Astrocyte of the spinal cord (primary cell): Measurements from ENCODE around the gene PLXNB1.

ENCODE experiments used
- DNase-seq: peaks from one replicate; pipeline ENCODE4 v3.0.0; 2011; ENCODE audit warnings: low read depth, low spot score
- H3K4me3 ChIP-seq: 2 replicates; pipeline ENCODE4 v1.5.1; 2011; ENCODE audit warnings: low read depth, mild to moderate bottlenecking, low read length, moderate library complexity
- CTCF ChIP-seq: IDR thresholded peaks from 2 replicates; pipeline ENCODE4 v1.5.1; 2012; ENCODE audit warnings: low read depth, mild to moderate bottlenecking, low read length, inconsistent platforms
- in situ Hi-C: cut with HindIII; loops from 2 replicates; pipeline ENCODE4 v1.10.0; 2017; ENCODE audit warnings: low sequenced_read_pairs

Gene PLXNB1

GRCh38 chr3:48415251-48415953 is 14.5 kb downstream of the PLXNB1 start:
- no peak overlapping the region for H3K4me3 ChIP-seq
- TF ChIP-seq CTCF = peak; percentile 16
- in situ Hi-C loops = no loop called here
- no peak for DNase-seq

GRCh38 chr3:48414376-48415250 is 15.3 kb downstream of the PLXNB1 start:
- no peak for DNase-seq
- in situ Hi-C loops = no loop called here

GRCh38 chr3:48413611-48414010 is 16.3 kb downstream of the PLXNB1 start:
- no peak for TF ChIP-seq CTCF
- in situ Hi-C loops = no loop called here

More at GRCh38 chr3:48414376-48415250, 15.3 kb downstream of the PLXNB1 start:
- no peak for TF ChIP-seq CTCF
- no peak overlapping the region for H3K4me3 ChIP-seq

GRCh38 chr3:48413086-48413485 is 16.8 kb downstream of the PLXNB1 start:
- in situ Hi-C loops = no loop called here
- no peak overlapping the region for H3K4me3 ChIP-seq
- TF ChIP-seq CTCF = no peak
- DNase-seq = no peak

More at GRCh38 chr3:48413611-48414010, 16.3 kb downstream of the PLXNB1 start:
- no peak for DNase-seq
- no peak overlapping the region for H3K4me3 ChIP-seq

GRCh38 chr3:48412375-48413001 is 17.4 kb downstream of the PLXNB1 start:
- in situ Hi-C loops = no loop called here
- no peak for DNase-seq
- H3K4me3 ChIP-seq = no peak overlapping the region
- no peak for TF ChIP-seq CTCF

GRCh38 chr3:48411606-48412374 is 18.1 kb downstream of the PLXNB1 start:
- TF ChIP-seq CTCF = no peak
- in situ Hi-C loops = no loop called here
- DNase-seq = no peak
- H3K4me3 ChIP-seq = no peak overlapping the region
